IPS-18c (cell line): ENCODE data around the gene AP4S1.

ENCODE experiments used
- H3K4me3 ChIP-seq: 2 replicates; pipeline ENCODE4 v1.7.0; 2013; ENCODE audit warnings: low read depth, mild to moderate bottlenecking, low read length, moderate library complexity; ENCODE audit not compliant: insufficient read depth
- H3K9me3 ChIP-seq: one replicate; pipeline ENCODE4 v1.6.1; 2013; ENCODE audit warnings: mild to moderate bottlenecking, low read length, moderate library complexity; ENCODE audit not compliant: control insufficient read depth, insufficient read depth

AP4S1 gene

GRCh38 chr14:31137214-31137889, 111.9 kb downstream of the AP4S1 start:
- no peaks in the 10 kb centered on the region for H3K9me3 ChIP-seq
- no peak overlapping the region for H3K4me3 ChIP-seq

- Histone ChIP-seq H3K9me3 (no peaks in the 10 kb centered on the region), H3K4me3 (no peak overlapping the region)
Observed at GRCh38 chr14:31138301-31138700, 112.9 kb downstream of the AP4S1 start.

- no peaks in the 10 kb centered on the region for H3K9me3 ChIP-seq
- H3K4me3 ChIP-seq, result no peak overlapping the region
Observed at GRCh38 chr14:31139301-31139847, 113.9 kb downstream of the AP4S1 start.

GRCh38 chr14:31142455-31143087, 117.1 kb downstream of the AP4S1 start:
- Histone ChIP-seq H3K4me3 (no peak overlapping the region), H3K9me3 (no peaks in the 10 kb centered on the region)
